Neural cell (in vitro differentiated cells): ENCODE data around the gene RHO. TPM values are rescaled to one million over a fixed set of nuclear protein-coding genes. Genes with fewer than 3 reads are reported as not detected.

Experiments
- H2AFZ ChIP-seq: fragments of 200-600, 300-800 bp; sonication (generic), shearing (Covaris generic); 2 replicates; pipeline ENCODE4 v1.6.0; 2014; ENCODE audit warnings: low read depth, mild to moderate bottlenecking, antibody characterized with exemption, low read length, moderate library complexity
- H3F3A ChIP-seq: fragments of 200-600 bp; shearing (Covaris generic); 2 replicates; pipeline ENCODE4 v1.6.1; 2016; ENCODE audit warnings: mild to moderate bottlenecking, moderate library complexity, mixed read lengths, antibody characterized with exemption, low read length; ENCODE audit not compliant: insufficient read depth, poor library complexity, severe bottlenecking
- H3K27ac ChIP-seq: fragments of 200-600, 300-800 bp; sonication (generic), shearing (Covaris generic); 2 replicates; pipeline ENCODE4 v1.5.1; 2014; ENCODE audit warnings: mild to moderate bottlenecking, low read length, moderate library complexity
- H3K27me3 ChIP-seq: fragments of 300-800, 200-600 bp; sonication (generic), shearing (Covaris generic); 2 replicates; pipeline ENCODE4 v1.6.0; 2014; ENCODE audit warnings: mild to moderate bottlenecking, low read depth, low read length, moderate library complexity; ENCODE audit not compliant: insufficient read depth
- H3K36me3 ChIP-seq: fragments of 300-800, 200-600 bp; sonication (generic), shearing (Covaris generic); 2 replicates; pipeline ENCODE4 v1.5.1; 2014; ENCODE audit warnings: mild to moderate bottlenecking, antibody characterized with exemption, low read length, moderate library complexity; ENCODE audit not compliant: insufficient read depth
- H3K4me2 ChIP-seq: fragments of 300-800, 200-600 bp; sonication (generic), shearing (Covaris generic); 2 replicates; pipeline ENCODE4 v1.6.0; 2014; ENCODE audit warnings: mild to moderate bottlenecking, low read length
- H3K4me3 ChIP-seq: fragments of 300-800, 200-600 bp; sonication (generic), shearing (Covaris generic); 2 replicates; pipeline ENCODE4 v1.5.1; 2014; ENCODE audit warnings: mild to moderate bottlenecking, low read length, moderate library complexity
- H3K79me2 ChIP-seq: fragments of 200-600 bp; shearing (Covaris generic); replicated peaks from 2 replicates; pipeline ENCODE4 v1.6.0; 2014; ENCODE audit warnings: mild to moderate bottlenecking, low read length, moderate library complexity; ENCODE audit not compliant: insufficient read depth
- H3K9ac ChIP-seq: fragments of 300-800, 200-600 bp; sonication (generic), shearing (Covaris generic); 2 replicates; pipeline ENCODE4 v1.6.1; 2016; ENCODE audit warnings: mild to moderate bottlenecking, low read length, mixed read lengths
- H3K9me2 ChIP-seq: fragments of 200-600 bp; shearing (Covaris generic); 2 replicates; pipeline ENCODE4 v1.6.1; 2016; ENCODE audit warnings: mild to moderate bottlenecking, low read length, mixed read lengths; ENCODE audit not compliant: insufficient read depth
- H3K9me3 ChIP-seq: fragments of 200-600, 300-800 bp; sonication (generic), shearing (Covaris generic); 2 replicates; pipeline ENCODE4 v1.6.1; 2016; ENCODE audit warnings: mild to moderate bottlenecking, mixed run types, low read length, moderate library complexity, mixed read lengths
- H4K20me1 ChIP-seq: fragments of 200-600 bp; shearing (Covaris generic); 2 replicates; pipeline ENCODE4 v1.6.1; 2016; ENCODE audit warnings: mild to moderate bottlenecking, mixed run types; ENCODE audit not compliant: insufficient read depth
- EP300 ChIP-seq: fragments of 450-650 bp; conservative IDR thresholded peaks from 2 replicates; pipeline ENCODE4 v1.6.1; 2014; ENCODE audit warnings: antibody characterized with exemption, mild to moderate bottlenecking, moderate library complexity; ENCODE audit not compliant: poor library complexity, severe bottlenecking
- EZH2 ChIP-seq: fragments of 200-600, 300-800 bp; shearing (Covaris generic), sonication (generic); IDR thresholded peaks from 2 replicates; pipeline ENCODE4 v1.6.1; 2014; ENCODE audit warnings: antibody characterized with exemption, low read length, borderline replicate concordance, mild to moderate bottlenecking; ENCODE audit not compliant: insufficient read depth, poor library complexity, severe bottlenecking
- MXI1 ChIP-seq: fragments of 450-650 bp; conservative IDR thresholded peaks from 2 replicates; pipeline ENCODE4 v1.6.1; 2014; ENCODE audit warnings: antibody characterized with exemption, mild to moderate bottlenecking; ENCODE audit not compliant: poor library complexity, severe bottlenecking
- POLR2AphosphoS5 ChIP-seq: IDR thresholded peaks from 2 replicates; pipeline ENCODE4 v1.6.1; 2012
- RAD21 ChIP-seq: fragments of 450-650 bp; conservative IDR thresholded peaks from 2 replicates; pipeline ENCODE4 v1.6.1; 2014; ENCODE audit warnings: antibody characterized with exemption, mild to moderate bottlenecking, moderate library complexity
- SMC3 ChIP-seq: fragments of 450-650 bp; conservative IDR thresholded peaks from 2 replicates; pipeline ENCODE4 v1.6.1; 2014; ENCODE audit warnings: antibody characterized with exemption, mild to moderate bottlenecking, moderate library complexity; ENCODE audit not compliant: poor library complexity
- TAF1 ChIP-seq: IDR thresholded peaks from 2 replicates; pipeline ENCODE4 v1.6.1; 2012; ENCODE audit warnings: low read depth
- polyA plus RNA-seq: library from polyadenylated mRNA; depleted of rRNA; stranded (reverse); fragments of >200 nt; gene quantifications from 2 replicates; pipeline ENCODE4 v1.2.3, GENCODE V29; 2014
- TF ChIP-seq, protein P1 (sequence below): IDR thresholded peaks from 2 replicates; pipeline ENCODE4 v1.6.1; 2012; ENCODE audit warnings: borderline replicate concordance
- TF ChIP-seq, protein P2 (sequence below): fragments of 450-650 bp; IDR thresholded peaks from 2 replicates; pipeline ENCODE4 v1.5.1; 2014; ENCODE audit warnings: antibody characterized with exemption, mild to moderate bottlenecking, moderate library complexity; ENCODE audit not compliant: poor library complexity, severe bottlenecking

RHO gene
- polyA plus RNA-seq, 1 donor from 2014 or later = not detected

DNA sequence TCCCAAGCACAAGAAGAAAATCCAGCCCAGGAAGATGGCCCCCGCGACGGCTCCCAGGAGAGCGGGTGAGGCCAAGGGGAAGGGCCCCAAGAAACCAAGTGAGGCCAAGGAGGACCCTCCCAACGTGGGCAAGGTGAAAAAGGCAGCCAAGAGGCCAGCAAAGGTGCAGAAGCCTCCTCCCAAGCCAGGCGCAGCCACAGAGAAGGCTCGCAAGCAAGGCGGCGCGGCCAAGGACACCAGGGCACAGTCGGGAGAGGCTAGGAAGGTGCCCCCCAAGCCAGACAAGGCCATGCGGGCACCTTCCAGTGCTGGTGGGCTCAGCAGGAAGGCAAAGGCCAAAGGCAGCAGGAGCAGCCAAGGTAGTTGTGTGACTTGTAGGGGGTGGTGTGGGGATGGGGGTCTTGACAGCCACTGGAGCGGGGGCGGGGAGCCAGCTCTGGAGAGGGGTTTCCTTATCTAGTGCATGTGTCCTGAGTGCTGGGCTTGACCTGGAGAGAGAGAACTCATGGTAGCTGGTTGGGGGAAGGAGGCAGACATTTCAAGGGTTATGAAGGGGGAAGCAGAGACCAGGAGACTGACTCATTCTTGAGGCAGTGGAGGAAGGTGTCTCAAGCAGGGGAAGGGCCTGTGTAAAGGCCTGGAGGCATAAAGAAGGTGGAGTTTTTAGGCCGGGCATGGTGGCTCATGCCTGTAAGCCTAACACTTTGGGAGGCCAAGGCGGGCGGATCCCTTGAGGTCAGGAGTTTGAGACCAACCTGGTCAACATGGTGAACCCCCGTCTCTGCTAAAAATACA is 20.8 kb downstream of the RHO start:
- H3K27me3 ChIP-seq = no peaks in the 10 kb centered on the region
- H3F3A ChIP-seq = no peaks in the 10 kb centered on the region
- no peaks in the 10 kb centered on the region for H3K9me2 ChIP-seq
- H4K20me1 ChIP-seq = no peaks in the 10 kb centered on the region
- H2AFZ ChIP-seq = no peak overlapping the region
- no peaks in the 10 kb centered on the region for H3K9me3 ChIP-seq
- no peak overlapping the region for H3K4me3 ChIP-seq
- H3K27ac ChIP-seq = no peak overlapping the region
- TF ChIP-seq RAD21 (no peak), POLR2AphosphoS5 (no peak), SMC3 (no peak), MXI1 (no peak), EP300 (no peak), EZH2 (no peak), TAF1 (no peak)
- TF ChIP-seq, protein P1, sequence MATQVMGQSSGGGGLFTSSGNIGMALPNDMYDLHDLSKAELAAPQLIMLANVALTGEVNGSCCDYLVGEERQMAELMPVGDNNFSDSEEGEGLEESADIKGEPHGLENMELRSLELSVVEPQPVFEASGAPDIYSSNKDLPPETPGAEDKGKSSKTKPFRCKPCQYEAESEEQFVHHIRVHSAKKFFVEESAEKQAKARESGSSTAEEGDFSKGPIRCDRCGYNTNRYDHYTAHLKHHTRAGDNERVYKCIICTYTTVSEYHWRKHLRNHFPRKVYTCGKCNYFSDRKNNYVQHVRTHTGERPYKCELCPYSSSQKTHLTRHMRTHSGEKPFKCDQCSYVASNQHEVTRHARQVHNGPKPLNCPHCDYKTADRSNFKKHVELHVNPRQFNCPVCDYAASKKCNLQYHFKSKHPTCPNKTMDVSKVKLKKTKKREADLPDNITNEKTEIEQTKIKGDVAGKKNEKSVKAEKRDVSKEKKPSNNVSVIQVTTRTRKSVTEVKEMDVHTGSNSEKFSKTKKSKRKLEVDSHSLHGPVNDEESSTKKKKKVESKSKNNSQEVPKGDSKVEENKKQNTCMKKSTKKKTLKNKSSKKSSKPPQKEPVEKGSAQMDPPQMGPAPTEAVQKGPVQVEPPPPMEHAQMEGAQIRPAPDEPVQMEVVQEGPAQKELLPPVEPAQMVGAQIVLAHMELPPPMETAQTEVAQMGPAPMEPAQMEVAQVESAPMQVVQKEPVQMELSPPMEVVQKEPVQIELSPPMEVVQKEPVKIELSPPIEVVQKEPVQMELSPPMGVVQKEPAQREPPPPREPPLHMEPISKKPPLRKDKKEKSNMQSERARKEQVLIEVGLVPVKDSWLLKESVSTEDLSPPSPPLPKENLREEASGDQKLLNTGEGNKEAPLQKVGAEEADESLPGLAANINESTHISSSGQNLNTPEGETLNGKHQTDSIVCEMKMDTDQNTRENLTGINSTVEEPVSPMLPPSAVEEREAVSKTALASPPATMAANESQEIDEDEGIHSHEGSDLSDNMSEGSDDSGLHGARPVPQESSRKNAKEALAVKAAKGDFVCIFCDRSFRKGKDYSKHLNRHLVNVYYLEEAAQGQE = no peak
- TF ChIP-seq, protein P2, sequence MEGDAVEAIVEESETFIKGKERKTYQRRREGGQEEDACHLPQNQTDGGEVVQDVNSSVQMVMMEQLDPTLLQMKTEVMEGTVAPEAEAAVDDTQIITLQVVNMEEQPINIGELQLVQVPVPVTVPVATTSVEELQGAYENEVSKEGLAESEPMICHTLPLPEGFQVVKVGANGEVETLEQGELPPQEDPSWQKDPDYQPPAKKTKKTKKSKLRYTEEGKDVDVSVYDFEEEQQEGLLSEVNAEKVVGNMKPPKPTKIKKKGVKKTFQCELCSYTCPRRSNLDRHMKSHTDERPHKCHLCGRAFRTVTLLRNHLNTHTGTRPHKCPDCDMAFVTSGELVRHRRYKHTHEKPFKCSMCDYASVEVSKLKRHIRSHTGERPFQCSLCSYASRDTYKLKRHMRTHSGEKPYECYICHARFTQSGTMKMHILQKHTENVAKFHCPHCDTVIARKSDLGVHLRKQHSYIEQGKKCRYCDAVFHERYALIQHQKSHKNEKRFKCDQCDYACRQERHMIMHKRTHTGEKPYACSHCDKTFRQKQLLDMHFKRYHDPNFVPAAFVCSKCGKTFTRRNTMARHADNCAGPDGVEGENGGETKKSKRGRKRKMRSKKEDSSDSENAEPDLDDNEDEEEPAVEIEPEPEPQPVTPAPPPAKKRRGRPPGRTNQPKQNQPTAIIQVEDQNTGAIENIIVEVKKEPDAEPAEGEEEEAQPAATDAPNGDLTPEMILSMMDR = no peak
- no peaks in the 10 kb centered on the region for H3K36me3 ChIP-seq
- H3K4me2 ChIP-seq = no peak overlapping the region
- no peak overlapping the region for H3K9ac ChIP-seq
- H3K79me2 ChIP-seq = no peaks in the 10 kb centered on the region

DNA sequence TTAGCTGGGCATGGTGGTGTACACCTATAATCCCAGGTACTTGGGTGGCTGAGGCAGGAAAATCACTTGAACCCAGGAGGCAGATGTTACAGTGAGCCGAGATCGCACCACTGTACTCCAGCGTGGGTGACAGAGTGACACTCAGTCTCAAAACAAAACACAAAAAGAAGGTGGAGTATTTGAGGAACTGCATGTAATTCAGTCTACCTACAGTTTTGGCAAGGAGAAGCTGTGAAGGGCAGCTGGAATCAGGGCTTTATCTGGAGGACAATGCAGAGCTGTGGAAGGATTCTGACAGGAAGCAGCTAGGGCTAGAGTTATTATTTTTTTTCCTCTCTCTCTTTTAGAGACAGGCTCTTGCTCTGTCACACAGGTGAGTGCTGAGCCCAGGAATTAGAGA is 21.4 kb downstream of the RHO start:
- H2AFZ ChIP-seq = no peak overlapping the region

More for the DNA sequence above, 21.4 kb downstream of the RHO start:
- no peaks in the 10 kb centered on the region for H3K36me3 ChIP-seq
- no peak overlapping the region for H3K27ac ChIP-seq
- H3K27me3 ChIP-seq = no peaks in the 10 kb centered on the region
- no peaks in the 10 kb centered on the region for H4K20me1 ChIP-seq
- no peak overlapping the region for H3K4me2 ChIP-seq
- no peaks in the 10 kb centered on the region for H3K9me2 ChIP-seq
- no peak overlapping the region for H3K9ac ChIP-seq
- H3K4me3 ChIP-seq = no peak overlapping the region
- no peaks in the 10 kb centered on the region for H3F3A ChIP-seq
- H3K79me2 ChIP-seq = no peaks in the 10 kb centered on the region
- TF ChIP-seq SMC3 = no peak
- no peaks in the 10 kb centered on the region for H3K9me3 ChIP-seq
